Measurements from ENCODE around the gene DIO1. TPM values are rescaled to one million over a fixed set of nuclear protein-coding genes. Genes with fewer than 3 reads are reported as not detected.
A peak's percentile ranks its signal among the peaks of the same experiment; 100 is the strongest.

Gene DIO1
- total and polyA plus RNA-seq, 2 of the 8 experiments (the other 6 are each of a cell fraction or from before 2014, with no cell fraction given), result 0.14 TPM; not detected in 1

GRCh38 chr1:53944469-53945182 is 50.6 kb downstream of the DIO1 start:
- H3K23ac ChIP-seq (ENCODE audit: insufficient read length), result no peak overlapping the region
- peak overlapping the region; percentile 36; the same call in 1 of the 2 replicates for H2BK15ac ChIP-seq (ENCODE audit: low read length)
- no peak overlapping the region; the same call in 1 of the 2 replicates for H2BK5ac ChIP-seq (ENCODE audit: low read depth, low read length)
- DNase-seq (ENCODE audit: low read depth in 1 of 2, low spot score in 2 of 2) (no peak), FAIRE-seq (no peak)
- no peaks in the 10 kb centered on the region for H3K9me3 ChIP-seq (ENCODE audit: insufficient read depth in 2 of 2, low read depth in 1 of 2, low read length in 1 of 2)
- peaks cover 14% of the 10 kb centered on the region for H3K23me2 ChIP-seq (ENCODE audit: low read depth, low read length)
- H3K4me2 ChIP-seq (ENCODE audit: insufficient read depth in 1 of 2, low read depth in 2 of 2, low read length in 2 of 2), result peak overlapping the region; percentile 75 to 92
- H4K91ac ChIP-seq (replicated peaks; ENCODE audit: insufficient read length, low read length), result no peak overlapping the region
- H3K79me1 ChIP-seq (ENCODE audit: low read depth, low read length), result peaks cover 9% of the 10 kb centered on the region
- CTCF ChIA-PET (ENCODE audit: partially characterized antibody), result interaction anchor here (0.9 to 3.6 kb wide), 8 partner anchors 10 to 85 kb away, joined by 3 to 19 read pairs (median 4); no protein-coding TSS in a partner anchor
- H2BK20ac ChIP-seq (ENCODE audit: low read length), result no peak overlapping the region
- H2AK5ac ChIP-seq (ENCODE audit: low read depth, low read length), result no peak overlapping the region
- H3K36me3 ChIP-seq (ENCODE audit: control insufficient read depth in 2 of 4, insufficient read depth in 4 of 4, low read length in 3 of 4), result peaks cover 0 to 3% (median 0%) of the 10 kb centered on the region in 4 experiments; a peak in 3 of 8 replicates
- peaks cover 0 to 40% of the 10 kb centered on the region in 2 experiments; a peak in 2 of 4 replicates for H3K79me2 ChIP-seq (ENCODE audit: control insufficient read depth in 1 of 2, insufficient read depth in 2 of 2, low read length in 2 of 2)
- H3K14ac ChIP-seq (ENCODE audit: insufficient read length), result no peak overlapping the region
- H3K56ac ChIP-seq (replicated peaks; ENCODE audit: insufficient read length, low read depth, low read length), result no peak overlapping the region
- 76% methylated on average over 20 of the region's 20 CpGs; no CpG with 5 or more reads in 1 of the 2 experiments for WGBS, 2 experiments (ENCODE audit: extremely low coverage in 1 of 2, insufficient coverage in 1 of 2, insufficient read length in 1 of 2, insufficient replicate concordance in 2 of 2, low coverage in 1 of 2, low lambda C conversion rate in 2 of 2, missing lambda C conversion rate in 1 of 2)
- peaks cover 4 to 5% of the 10 kb centered on the region in 2 experiments for H4K20me1 ChIP-seq (replicated peaks in 1 of 2; ENCODE audit: control insufficient read depth in 1 of 2, insufficient read depth in 2 of 2, low read length in 2 of 2)
- H2BK12ac ChIP-seq (ENCODE audit: low read depth, low read length), result no peak overlapping the region
- no peak overlapping the region for H4K8ac ChIP-seq (ENCODE audit: extremely low read depth, insufficient read depth, low read length)
- no peak overlapping the region for H3K4ac ChIP-seq (replicated peaks; ENCODE audit: insufficient read length, low read depth, low read length)
- H3K9ac ChIP-seq (replicated peaks in 1 of 4; ENCODE audit: extremely low read depth in 1 of 4, low read depth in 3 of 4, low read length in 3 of 4), result peak overlapping the region in 1 of 4 experiments; percentile 10; a peak in 2 of 7 replicates
- POLR2A ChIA-PET (ENCODE audit: partially characterized antibody), result interaction anchor here (1.3 to 2.1 kb wide), 4 partner anchors 12 to 31 kb away, joined by 4 to 6 read pairs (median 4); no protein-coding TSS in a partner anchor
- 0 out of 2 replicates have a peak overlapping the region, but pooled peaks have one; percentile 41 for H3K18ac ChIP-seq (ENCODE audit: extremely low read depth, low read length)
- H3K27me3 ChIP-seq (replicated peaks in 1 of 4; ENCODE audit: control insufficient read depth in 3 of 4, extremely low read depth in 1 of 4, insufficient read depth in 3 of 4, low read length in 3 of 4), result no peaks in the 10 kb centered on the region
- H2AFZ ChIP-seq (ENCODE audit: low read length), result no peak overlapping the region
- H4K5ac ChIP-seq (ENCODE audit: insufficient read length, low read depth, low read length), result no peak overlapping the region
- no peak overlapping the region for H3K27ac ChIP-seq (ENCODE audit: low read depth, low read length)
- peaks cover 4 to 13% (median 7%) of the 10 kb centered on the region in 4 experiments for H3K4me1 ChIP-seq (replicated peaks in 1 of 4; ENCODE audit: control insufficient read depth in 3 of 4, insufficient read depth in 4 of 4, low read length in 3 of 4)
- peak overlapping the region; percentile 77 to 98 (median 79) for H3K4me3 ChIP-seq (ENCODE audit: extremely low read depth in 1 of 4, insufficient read depth in 2 of 4, low read depth in 3 of 4, low read length in 4 of 4)
- no peak overlapping the region for H2BK120ac ChIP-seq (replicated peaks; ENCODE audit: low read depth, low read length)
- TF ChIP-seq POLR2A (IDR thresholded peaks at IDR 0.05; ENCODE audit: control extremely low read depth in 1 of 2, low read depth in 2 of 2, low read length in 2 of 2), result no peak
- no peak for TF ChIP-seq SIRT6 (IDR thresholded peaks at IDR 0.05; ENCODE audit: low read length)
- no peak for TF ChIP-seq CREB1 (IDR thresholded peaks at IDR 0.05)
- no peak for TF ChIP-seq KDM5A (IDR thresholded peaks at IDR 0.05; ENCODE audit: low read length)
- no peak for TF ChIP-seq TAF1 (IDR thresholded peaks at IDR 0.05; ENCODE audit: low read depth, low read length)
- TF ChIP-seq MAX (IDR thresholded peaks at IDR 0.05), result no peak
- TF ChIP-seq HDAC6 (IDR thresholded peaks at IDR 0.05; ENCODE audit: low read depth, low read length), result no peak
- TF ChIP-seq TCF12 (IDR thresholded peaks at IDR 0.05; ENCODE audit: low read depth, low read length), result no peak
- no peak for TF ChIP-seq SP1 (IDR thresholded peaks at IDR 0.05; ENCODE audit: low read depth, low read length)
- no peak for TF ChIP-seq TEAD4 (IDR thresholded peaks at IDR 0.05; ENCODE audit: low read depth, low read length)
- TF ChIP-seq HDAC2 (IDR thresholded peaks at IDR 0.05; ENCODE audit: borderline replicate concordance in 1 of 2, low read depth in 2 of 2, low read length in 2 of 2), result no peak
- no peak for TF ChIP-seq KDM4A (IDR thresholded peaks at IDR 0.05; ENCODE audit: low read depth, low read length, severe bottlenecking)
- no peak for TF ChIP-seq SIN3A (conservative IDR thresholded peaks at IDR 0.05 in 1 of 2, IDR thresholded peaks at IDR 0.05 in 1 of 2; ENCODE audit: low read depth in 1 of 2, low read length in 2 of 2)

Data from H1 (cell line).